Endothelial cell of umbilical vein (primary cell): ENCODE measurements around the gene MAGEE1. TPM values are rescaled to one million over a fixed set of nuclear protein-coding genes. Genes with fewer than 3 reads are reported as not detected.

Experiments
- BruUV-seq: library from RNA; stranded (reverse); fragments of 400-500 nt; replicated peaks from 2 replicates; lab custom pipeline; 2021; lab: Mats Ljungman, UMichigan
- CTCF ChIA-PET: fragments of 300-600, 350-600 bp; sonication (Branson Sonifier 250); formaldehyde crosslinking; loops from one replicate; lab custom pipeline; 2021; ENCODE audit warnings: antibody characterized with exemption, inconsistent platforms; lab: Charles Lee
- POLR2A ChIA-PET: fragments of 300-600, 350-600 bp; sonication (Branson Sonifier 250); formaldehyde crosslinking; loops from one replicate; lab custom pipeline; 2021; ENCODE audit warnings: antibody characterized with exemption, inconsistent platforms; lab: Charles Lee
- DNase-seq: peaks from one replicate; pipeline ENCODE4 v3.0.0-alpha.2; 2011; ENCODE audit warnings: low read depth, low spot score
- FAIRE-seq: peaks from 2 replicates; lab custom pipeline; 2011; peaks lifted over from hg19 to GRCh38; lab: Jason Lieb, UNC
- H2AFZ ChIP-seq: 2 replicates; pipeline ENCODE4 v1.6.0; 2012; ENCODE audit warnings: low read depth, low read length, control low read depth, inconsistent platforms
- H3K27ac ChIP-seq: 2 replicates; pipeline ENCODE4 v1.5.1; 2011; ENCODE audit warnings: low read depth, mild to moderate bottlenecking, control low read depth, low read length, moderate library complexity; ENCODE audit not compliant: insufficient read depth
- H3K27me3 ChIP-seq, 2 experiments: 2 replicates each; pipeline versions ENCODE4 v1.6.0 to v1.6.1; 2011; ENCODE audit warnings: low read length in 2 of 2, mixed read lengths in 1 of 2; ENCODE audit not compliant: control insufficient read depth in 2 of 2, insufficient read depth in 2 of 2
- H3K36me3 ChIP-seq, 2 experiments: 2 replicates in 1 of 2; 3 replicates in 1 of 2; pipeline ENCODE4 v1.5.1; 2011; ENCODE audit warnings: low read length in 2 of 2, mild to moderate bottlenecking in 1 of 2, moderate library complexity in 1 of 2; ENCODE audit not compliant: control insufficient read depth in 2 of 2, insufficient read depth in 2 of 2; ENCODE audit errors: extremely low read depth in 1 of 2
- H3K4me1 ChIP-seq: 3 replicates; pipeline ENCODE4 v1.5.1; 2011; ENCODE audit warnings: mild to moderate bottlenecking, low read length; ENCODE audit not compliant: control insufficient read depth, insufficient read depth; ENCODE audit errors: extremely low read depth
- H3K4me2 ChIP-seq: 2 replicates; pipeline ENCODE4 v1.6.1; 2011; ENCODE audit warnings: low read length, control low read depth, mixed read lengths; ENCODE audit not compliant: insufficient read depth
- H3K4me3 ChIP-seq, 3 experiments: fragments of 200-600 bp in 1 of 3; sonication (generic), shearing (Covaris generic) in 1 of 3; replicated peaks in 1 of 3; 2 replicates each; pipeline ENCODE4 v1.5.1; 2011 to 2016; ENCODE audit warnings: control low read depth in 3 of 3, low read length in 3 of 3, mild to moderate bottlenecking in 2 of 3, inconsistent platforms in 1 of 3, low read depth in 1 of 3, moderate library complexity in 1 of 3; ENCODE audit not compliant: insufficient read depth in 1 of 3
- H3K79me2 ChIP-seq: 2 replicates; pipeline ENCODE4 v1.6.0; 2012; ENCODE audit warnings: low read length, inconsistent platforms; ENCODE audit not compliant: control insufficient read depth, insufficient read depth
- H3K9ac ChIP-seq: replicated peaks from 2 replicates; pipeline ENCODE3; 2011; ENCODE audit warnings: low read length, control low read depth; ENCODE audit not compliant: insufficient read depth; ENCODE audit errors: extremely low read depth
- H3K9me1 ChIP-seq: replicated peaks from 3 replicates; pipeline ENCODE4 v1.6.0; 2011; ENCODE audit warnings: mild to moderate bottlenecking, low read length; ENCODE audit not compliant: control insufficient read depth, insufficient read depth; ENCODE audit errors: extremely low read depth
- H3K9me3 ChIP-seq: replicated peaks from 2 replicates; pipeline ENCODE4 v1.5.1; 2012; ENCODE audit warnings: low read length, inconsistent platforms; ENCODE audit not compliant: control insufficient read depth, insufficient read depth
- H4K20me1 ChIP-seq: replicated peaks from 2 replicates; pipeline ENCODE3; 2011; ENCODE audit warnings: mild to moderate bottlenecking, low read length; ENCODE audit not compliant: control insufficient read depth, insufficient read depth; ENCODE audit errors: extremely low read depth
- CTCF ChIP-seq, 2 donors: IDR thresholded peaks; 1 replicate in 1 of 2; 2 replicates in 1 of 2; pipeline ENCODE4 v1.5.1; 2011; ENCODE audit warnings: low read length in 2 of 2, mild to moderate bottlenecking in 2 of 2, moderate library complexity in 2 of 2, control low read depth in 1 of 2, inconsistent platforms in 1 of 2, low read depth in 1 of 2; ENCODE audit not compliant: insufficient read depth in 1 of 2; ENCODE audit errors: extremely low read depth in 1 of 2
- EZH2 ChIP-seq: IDR thresholded peaks from 2 replicates; pipeline ENCODE4 v1.6.1; 2012; ENCODE audit warnings: borderline replicate concordance, low read depth, mild to moderate bottlenecking, moderate library complexity, low read length, inconsistent platforms; ENCODE audit not compliant: severe bottlenecking
- FOS ChIP-seq: IDR thresholded peaks from 2 replicates; pipeline ENCODE4 v1.6.1; 2011; ENCODE audit warnings: mild to moderate bottlenecking, low read length, moderate library complexity, borderline replicate concordance; ENCODE audit not compliant: insufficient read depth
- JUN ChIP-seq: IDR thresholded peaks from 2 replicates; pipeline ENCODE4 v1.6.1; 2011; ENCODE audit warnings: borderline replicate concordance, low read depth; ENCODE audit not compliant: insufficient read length, insufficient read depth
- MAX ChIP-seq: IDR thresholded peaks from 2 replicates; pipeline ENCODE4 v1.6.1; 2011; ENCODE audit not compliant: insufficient read depth, insufficient read length
- MYC ChIP-seq: IDR thresholded peaks from one replicate; pipeline ENCODE4 v1.6.1; 2011; ENCODE audit warnings: mild to moderate bottlenecking, low read depth, low read length
- POLR2A ChIP-seq: IDR thresholded peaks from 2 replicates; pipeline ENCODE4 v1.6.1; 2012; ENCODE audit warnings: low read depth, mild to moderate bottlenecking, control low read depth, low read length
- dilution Hi-C: fragments of 300-500 bp; cut with MboI; formaldehyde crosslinking; loops from one replicate; pipeline ENCODE4 v1.15.0; 2019; ENCODE audit warnings: low sequenced_read_pairs; ENCODE audit not compliant: extremely low pct_ligation_motif_present
- intact Hi-C: fragments of 100-400 bp; cut with micrococcal nuclease; formaldehyde crosslinking; loops from one replicate; pipeline ENCODE4 v1.10.0; 2022
- polyA plus RNA-seq, 4 experiments: library from polyadenylated mRNA; depleted of rRNA in 3 of 4; stranded (reverse) in 3 of 4; unstranded in 1 of 4; fragments of >200 nt; gene quantifications; 2 replicates each; pipeline versions ENCODE4 v1.2.1 to v1.2.3, GENCODE V29; 2011 to 2012; ENCODE audit warnings: missing spikeins in 1 of 4
- total RNA-seq: library from RNA; stranded (reverse); gene quantifications from 2 replicates; pipeline ENCODE4 v1.2.3, GENCODE V29; 2021

MAGEE1 gene
- total and polyA plus RNA-seq, 2 donors (not counting 3 experiments of a cell fraction or from before 2014, with no cell fraction given), result 0.10 to 0.95 TPM

GRCh38 chrX:76433219-76433618 is 5.7 kb downstream of the MAGEE1 start:
- Histone ChIP-seq H3K9me1 (no peaks in the 10 kb centered on the region), H3K4me2 (no peak overlapping the region), H3K79me2 (no peaks in the 10 kb centered on the region), H3K27ac (no peak overlapping the region), H3K36me3 (no peaks in the 10 kb centered on the region), H3K9me3 (no peaks in the 10 kb centered on the region), H3K4me1 (no peaks in the 10 kb centered on the region), H3K4me3 (no peak overlapping the region), H3K9ac (no peak overlapping the region), H3K27me3 (no peaks in the 10 kb centered on the region), H4K20me1 (no peaks in the 10 kb centered on the region), H2AFZ (no peak overlapping the region)
- FAIRE-seq, result no peak
- POLR2A ChIA-PET, result no interaction called here
- dilution Hi-C loops, result no loop called here
- no peak for DNase-seq
- intact Hi-C loops, result no loop called here
- TF ChIP-seq MYC (no peak), JUN (no peak), CTCF (IDR thresholded peaks at IDR 0.05; ENCODE audit: extremely low read depth in 1 of 2, insufficient read depth in 1 of 2, low read depth in 1 of 2, low read length in 2 of 2) (no peak), EZH2 (no peak), FOS (no peak), MAX (no peak), POLR2A (no peak)
- no TSS peak for BruUV-seq
- CTCF ChIA-PET, result no interaction called here
